ENCODE measurements around the gene TCP1.
"Not testable (repeated sequence)": the region's sequence is repeated elsewhere in the genome, so short reads cannot be mapped to it uniquely, and the experiment has no call there.

Gene TCP1

GRCh38 chr6:159816775-159817174, 27.4 kb upstream of the TCP1 start:
- not testable (repeated sequence) for DNase-seq (ENCODE audit: low spot score)

DNA sequence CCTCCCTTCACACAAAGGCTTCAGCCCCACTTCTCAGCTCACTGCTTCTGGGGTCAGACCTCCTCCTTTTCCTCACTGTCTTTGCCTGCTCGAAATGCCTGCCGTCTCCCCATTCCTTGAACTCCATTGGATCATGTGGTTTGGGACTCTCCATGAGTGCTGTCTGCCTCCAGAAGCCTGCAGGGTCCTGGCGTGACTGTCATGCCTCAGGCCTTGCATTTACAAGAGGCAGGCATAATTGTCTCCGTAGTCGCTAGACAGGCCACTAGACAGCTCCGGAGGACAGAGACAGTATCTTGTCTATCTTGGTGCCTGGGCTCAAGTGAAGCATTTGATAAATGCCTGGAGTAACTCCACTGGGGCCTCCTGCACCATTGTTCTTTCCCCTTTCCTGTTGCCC, 26.0 kb upstream of the TCP1 start:
- no peak for DNase-seq (ENCODE audit: low spot score)

GRCh38 chr6:159813781-159814180, 24.4 kb upstream of the TCP1 start:
- no peak for DNase-seq (ENCODE audit: low spot score)

DNA sequence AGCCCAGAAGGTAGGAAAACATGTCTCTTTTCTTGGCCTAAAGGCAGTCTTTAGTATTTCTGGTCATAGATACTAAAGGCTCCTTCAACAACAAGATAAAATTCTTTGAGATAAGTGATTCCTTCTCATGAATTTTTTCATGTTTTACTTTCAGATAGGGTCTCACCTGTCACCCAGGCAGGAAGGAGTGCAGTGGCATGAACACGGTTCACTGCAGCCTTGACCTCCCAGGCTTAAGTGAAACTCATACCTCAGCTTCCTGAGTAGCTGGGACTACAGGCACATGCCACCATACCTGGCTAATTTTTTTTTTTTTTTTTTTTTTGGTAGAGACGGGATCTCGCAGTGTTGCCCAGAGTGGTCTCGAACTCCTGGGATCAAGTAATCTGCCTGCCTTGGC, 19.7 kb upstream of the TCP1 start:
- DNase-seq (ENCODE audit: low spot score): no peak

- no peak for DNase-seq (ENCODE audit: low spot score)
These were observed 19.2 kb upstream of the TCP1 start for GRCh38 chr6:159808647-159809046.

- no peak for DNase-seq (ENCODE audit: low spot score)
These were observed 17.9 kb upstream of the TCP1 start for GRCh38 chr6:159807150-159807858.

- peak; percentile 6 for DNase-seq (ENCODE audit: low spot score)
These were observed 16.6 kb upstream of the TCP1 start for GRCh38 chr6:159806021-159806458.

GRCh38 chr6:159805440-159806020, 16.1 kb upstream of the TCP1 start:
- DNase-seq (ENCODE audit: low spot score): no peak

DNA sequence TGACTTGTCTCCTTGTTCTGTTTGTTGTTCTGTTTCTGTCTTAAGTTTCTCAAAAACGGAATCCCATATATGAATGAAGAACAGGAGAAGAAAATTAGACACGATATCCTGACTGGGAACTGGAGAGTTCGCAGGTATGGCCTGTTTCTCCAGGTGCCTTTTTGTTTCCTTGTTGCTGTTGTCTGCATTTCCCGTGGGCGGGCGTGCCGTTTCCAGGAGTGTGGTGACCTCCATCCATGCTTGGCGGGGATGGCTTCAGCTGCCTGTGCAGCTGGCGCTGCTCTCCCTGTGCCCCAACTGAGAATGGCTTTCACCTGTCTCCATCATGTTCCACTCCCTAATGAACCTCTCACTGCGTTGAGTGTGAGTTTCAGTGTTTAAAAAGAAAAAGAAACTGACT, 15.1 kb upstream of the TCP1 start:
- no peak for DNase-seq (ENCODE audit: low spot score)

- DNase-seq (ENCODE audit: low spot score): no peak
These were observed 12.5 kb upstream of the TCP1 start for GRCh38 chr6:159801935-159802334.

- no peak for DNase-seq (ENCODE audit: low spot score)
These were observed 10.9 kb upstream of the TCP1 start, which contains the start of gene PNLDC1 for GRCh38 chr6:159800141-159800865. Gene PNLDC1 (plus strand): TSS chr6:159800276. CDS start chr6:159800308, 32 bp downstream.

DNA sequence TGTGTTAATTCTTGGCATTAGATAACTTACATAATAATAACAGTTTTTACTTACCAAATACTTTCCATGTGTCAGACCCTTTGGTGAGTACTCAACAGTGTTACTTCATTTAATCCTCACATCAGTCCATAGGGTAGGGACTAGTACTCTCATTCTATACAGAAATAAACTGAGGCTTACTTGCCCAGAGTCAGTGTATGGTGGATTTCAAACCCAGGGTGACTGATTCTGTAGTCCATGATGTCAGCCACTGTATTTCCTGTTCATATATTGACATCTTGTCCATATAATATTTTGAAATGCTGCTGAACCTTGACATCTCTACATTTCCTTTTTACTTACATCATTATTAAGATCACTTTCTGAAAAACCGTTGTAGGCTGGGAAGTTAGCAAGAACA, 8.2 kb upstream of the TCP1 start:
- DNase-seq (ENCODE audit: low spot score): no peak

GRCh38 chr6:159794976-159795375, 5.6 kb upstream of the TCP1 start:
- DNase-seq (ENCODE audit: low spot score): not testable (repeated sequence)

- no peak for DNase-seq (ENCODE audit: low spot score)
These were observed 1.7 kb upstream of the TCP1 start for GRCh38 chr6:159790956-159791598.

GRCh38 chr6:159790149-159790955, 950 bp upstream of the TCP1 start, which contains the start of gene MRPL18:
Gene MRPL18 (plus strand): TSS chr6:159790467. CDS start chr6:159790588, 121 bp downstream.
- DNase-seq (ENCODE audit: low spot score): peak; percentile 96

- peak; percentile 56 for DNase-seq (ENCODE audit: low spot score)
These were observed 537 bp downstream of the TCP1 start for GRCh38 chr6:159788753-159789376.

DNA sequence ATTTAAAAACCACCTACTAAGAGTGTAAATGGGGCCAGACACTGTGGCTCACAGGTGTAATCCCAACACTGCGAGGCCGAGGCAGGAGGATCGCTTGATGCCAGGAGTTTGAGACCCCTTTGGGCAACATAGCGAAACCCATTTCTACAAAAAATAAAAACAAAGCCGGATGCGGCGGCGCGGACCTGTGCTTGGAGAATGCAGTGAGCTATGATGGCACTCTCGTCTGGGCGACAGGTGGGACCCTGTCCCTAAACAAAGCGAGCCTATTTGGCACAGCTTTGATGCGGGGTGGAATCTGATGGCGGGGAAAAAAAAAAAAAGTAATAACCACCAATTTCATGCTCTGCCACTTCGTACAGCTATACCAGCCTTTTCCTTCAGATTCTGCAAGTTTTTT, 1.1 kb downstream of the TCP1 start:
- DNase-seq (ENCODE audit: low spot score): no peak

- DNase-seq (ENCODE audit: low spot score): no peak
These were observed 10.8 kb downstream of the TCP1 start for GRCh38 chr6:159778542-159779103.

DNA sequence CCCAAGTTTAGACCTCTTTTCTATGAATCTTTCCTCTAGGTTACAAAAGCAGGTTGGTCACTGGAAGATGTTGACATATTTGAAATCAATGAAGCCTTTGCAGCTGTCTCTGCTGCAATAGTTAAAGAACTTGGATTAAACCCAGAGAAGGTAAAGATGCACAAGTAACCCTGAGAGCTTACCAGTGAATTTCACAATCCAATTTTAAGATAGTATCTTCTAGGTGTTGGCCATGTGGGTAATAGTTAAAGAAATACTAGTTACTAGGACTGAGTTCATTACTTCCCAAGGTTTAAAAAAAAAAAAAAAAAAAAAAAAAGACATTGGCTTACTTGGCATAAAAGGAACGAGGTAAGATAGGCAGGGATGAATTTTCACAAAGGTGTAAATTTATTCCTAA, 11.3 kb downstream of the TCP1 start:
- no peak for DNase-seq (ENCODE audit: low spot score)

GRCh38 chr6:159777240-159777904, 12.0 kb downstream of the TCP1 start:
- no peak for DNase-seq (ENCODE audit: low spot score)

All from AG20443 (cell line).